Mesodermal cell (in vitro differentiated cells): Measurements from ENCODE around the gene QSOX1.

ENCODE experiments used
- H3K27ac ChIP-seq: 2 replicates; pipeline ENCODE4 v1.7.0; 2013; ENCODE audit warnings: mild to moderate bottlenecking, low read depth, low read length, moderate library complexity; ENCODE audit not compliant: severe bottlenecking
- H3K36me3 ChIP-seq: 2 replicates; pipeline ENCODE4 v1.7.1; 2013; ENCODE audit warnings: mild to moderate bottlenecking, low read length, moderate library complexity; ENCODE audit not compliant: control insufficient read depth, insufficient read depth
- H3K4me1 ChIP-seq: one replicate; pipeline ENCODE4 v1.7.1; 2013; ENCODE audit warnings: mild to moderate bottlenecking, low read length; ENCODE audit not compliant: insufficient read depth, control insufficient read depth, poor library complexity, severe bottlenecking
- H3K4me3 ChIP-seq: 2 replicates; pipeline ENCODE4 v1.7.0; 2013; ENCODE audit warnings: low read length, control low read depth, mild to moderate bottlenecking; ENCODE audit not compliant: insufficient read depth, poor library complexity, severe bottlenecking; ENCODE audit errors: extremely low read depth
- H3K9me3 ChIP-seq: 2 replicates; pipeline ENCODE4 v1.7.1; 2013; ENCODE audit warnings: mild to moderate bottlenecking, low read length, moderate library complexity; ENCODE audit not compliant: control insufficient read depth
- WGBS, 2 experiments: methylation state at CpG; one replicate each; pipeline ENCODE4 v1.1.5; 2013; ENCODE audit warnings: missing lambda C conversion rate in 2 of 2; ENCODE audit not compliant: insufficient coverage in 2 of 2; 5-methylcytosine and 5-hydroxymethylcytosine counted together

QSOX1 gene

DNA sequence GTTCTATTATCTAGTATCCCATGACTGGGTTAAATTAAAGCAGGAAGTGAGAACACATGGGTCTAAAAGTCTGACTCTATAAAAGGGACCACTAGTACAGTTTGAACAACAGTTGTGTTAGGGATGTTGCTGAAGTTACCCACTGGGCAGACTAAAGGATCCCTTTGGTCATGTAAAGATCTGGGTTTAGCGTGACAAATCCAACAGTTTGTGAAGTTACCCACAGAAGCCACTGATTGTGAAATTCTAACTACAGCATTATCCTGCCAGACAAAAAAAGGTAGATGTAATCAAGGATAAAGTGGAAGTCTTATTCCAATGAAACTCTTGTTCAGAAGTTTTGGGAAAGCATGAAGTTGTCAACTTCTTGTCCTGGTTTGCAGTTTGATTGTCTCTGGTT lies 5.7 kb downstream of the QSOX1 start:
- Histone ChIP-seq H3K4me1 (peaks cover 16% of the 10 kb centered on the region), H3K9me3 (no peaks in the 10 kb centered on the region), H3K36me3 (peaks cover 6% of the 10 kb centered on the region), H3K27ac (no peak overlapping the region), H3K4me3 (no peak overlapping the region)
- WGBS, 2 experiments = 100% methylated on average over 1 of the region's 1 CpG; no CpG with 5 or more reads in 1 of the 2 experiments

- WGBS, 2 experiments = 78 to 90% methylated on average over 1 of the region's 2 CpGs
Observed at GRCh38 chr1:180163041-180163440, 8.4 kb downstream of the QSOX1 start.

GRCh38 chr1:180165096-180165495 lies 10.4 kb downstream of the QSOX1 start:
- H3K9me3 ChIP-seq = no peaks in the 10 kb centered on the region
- peaks cover 2% of the 10 kb centered on the region for H3K4me1 ChIP-seq
- no peaks in the 10 kb centered on the region for H3K36me3 ChIP-seq
- no peak overlapping the region for H3K4me3 ChIP-seq
- H3K27ac ChIP-seq = no peak overlapping the region
- WGBS, 2 experiments = 94 to 100% methylated on average over 1 to 2 of the region's 2 CpGs

More at GRCh38 chr1:180163041-180163440, 8.4 kb downstream of the QSOX1 start:
- H3K4me1 ChIP-seq = peaks cover 2% of the 10 kb centered on the region
- H3K4me3 ChIP-seq = no peak overlapping the region
- no peaks in the 10 kb centered on the region for H3K9me3 ChIP-seq
- H3K36me3 ChIP-seq = peaks cover 6% of the 10 kb centered on the region
- no peak overlapping the region for H3K27ac ChIP-seq

GRCh38 chr1:180165509-180166435 lies 11.1 kb downstream of the QSOX1 start:
- WGBS, 2 experiments = 94 to 96% methylated on average over 10 to 11 of the region's 12 CpGs
- no peaks in the 10 kb centered on the region for H3K36me3 ChIP-seq
- no peaks in the 10 kb centered on the region for H3K9me3 ChIP-seq
- H3K27ac ChIP-seq = no peak overlapping the region
- peaks cover 2% of the 10 kb centered on the region for H3K4me1 ChIP-seq
- H3K4me3 ChIP-seq = no peak overlapping the region

GRCh38 chr1:180166436-180166800 lies 11.7 kb downstream of the QSOX1 start:
- H3K27ac ChIP-seq = no peak overlapping the region

DNA sequence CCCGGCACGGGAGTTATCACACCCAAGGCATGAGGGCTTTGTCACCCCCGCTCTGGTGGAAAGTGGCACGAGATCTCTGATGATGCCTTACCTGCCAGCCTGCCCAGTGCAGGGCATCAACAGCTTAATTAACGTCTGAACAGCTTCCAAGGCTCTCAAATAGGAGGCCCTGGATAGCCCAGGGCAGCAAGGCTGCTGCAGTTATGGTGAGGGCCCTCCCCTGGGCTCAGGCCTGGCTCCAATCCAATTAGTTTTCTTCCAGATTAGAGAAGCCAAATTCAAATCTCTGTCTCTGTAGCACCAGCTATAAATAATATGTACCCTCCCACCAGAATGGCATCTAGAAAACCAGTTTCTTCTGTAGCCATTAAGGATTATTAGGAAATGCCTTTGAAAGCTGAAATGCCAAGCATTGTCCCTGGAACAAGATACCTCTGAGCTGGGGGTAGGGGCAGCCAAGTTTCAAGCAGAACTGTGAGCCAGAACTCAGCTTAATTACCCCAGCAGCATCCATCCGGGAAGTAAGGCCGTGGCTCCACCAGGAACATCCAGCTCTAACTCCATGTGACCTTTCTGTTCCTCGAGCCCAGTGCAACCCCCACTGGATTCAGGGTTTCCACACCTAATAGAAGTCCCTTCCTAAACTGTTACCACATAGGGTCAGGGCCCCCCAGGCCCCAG lies 12.5 kb downstream of the QSOX1 start:
- Histone ChIP-seq H3K4me1 (peaks cover 2% of the 10 kb centered on the region), H3K27ac (no peak overlapping the region), H3K9me3 (no peaks in the 10 kb centered on the region), H3K4me3 (no peak overlapping the region), H3K36me3 (no peaks in the 10 kb centered on the region)
- WGBS, 2 experiments = 83% methylated on average over 6 to 8 of the region's 8 CpGs

More at GRCh38 chr1:180166436-180166800, 11.7 kb downstream of the QSOX1 start:
- H3K4me1 ChIP-seq = peaks cover 2% of the 10 kb centered on the region
- H3K4me3 ChIP-seq = no peak overlapping the region
- no peaks in the 10 kb centered on the region for H3K36me3 ChIP-seq
- no peaks in the 10 kb centered on the region for H3K9me3 ChIP-seq
- 95 to 100% methylated on average over 1 to 3 of the region's 5 CpGs for WGBS, 2 experiments

DNA sequence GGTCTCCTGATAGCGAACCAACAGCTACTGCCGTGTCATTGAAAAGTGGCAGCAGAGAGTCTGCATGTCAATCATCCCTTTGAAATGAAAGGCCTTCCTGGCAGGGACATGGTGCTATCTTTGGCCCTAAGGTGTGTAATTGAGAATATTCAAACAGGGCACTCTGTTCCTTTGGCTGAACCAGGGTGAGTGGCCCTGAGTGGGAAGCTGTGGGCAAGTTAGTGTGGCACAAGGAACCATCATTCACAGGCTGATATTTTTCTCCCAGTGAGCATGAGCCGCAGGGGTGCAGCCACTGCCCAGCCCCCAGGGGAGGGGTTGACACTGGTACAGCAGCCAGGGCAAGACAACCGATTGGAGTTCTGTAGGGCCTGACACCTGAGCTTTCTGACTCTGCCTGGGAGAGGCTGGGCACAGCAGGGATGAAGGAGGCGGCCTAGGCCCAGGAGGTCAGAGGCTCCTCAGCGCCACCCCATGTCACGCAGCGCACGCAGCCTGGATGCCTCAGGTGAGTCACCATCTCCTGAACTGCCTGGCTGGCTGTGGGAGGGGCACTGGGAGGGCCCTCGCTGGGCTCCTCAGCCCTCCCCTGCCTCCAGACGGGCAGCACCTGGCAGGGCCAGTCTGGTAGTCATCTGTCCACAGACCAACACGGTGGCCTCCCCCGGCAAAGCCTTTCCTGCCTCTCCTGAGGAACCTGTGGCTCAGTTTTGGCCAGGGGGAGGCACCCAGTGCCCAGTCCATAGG lies 13.2 kb downstream of the QSOX1 start:
- no peaks in the 10 kb centered on the region for H3K36me3 ChIP-seq
- H3K4me1 ChIP-seq = peaks cover 2% of the 10 kb centered on the region
- 72 to 77% methylated on average over 10 to 13 of the region's 13 CpGs for WGBS, 2 experiments
- H3K9me3 ChIP-seq = no peaks in the 10 kb centered on the region
- no peak overlapping the region for H3K27ac ChIP-seq
- H3K4me3 ChIP-seq = no peak overlapping the region

DNA sequence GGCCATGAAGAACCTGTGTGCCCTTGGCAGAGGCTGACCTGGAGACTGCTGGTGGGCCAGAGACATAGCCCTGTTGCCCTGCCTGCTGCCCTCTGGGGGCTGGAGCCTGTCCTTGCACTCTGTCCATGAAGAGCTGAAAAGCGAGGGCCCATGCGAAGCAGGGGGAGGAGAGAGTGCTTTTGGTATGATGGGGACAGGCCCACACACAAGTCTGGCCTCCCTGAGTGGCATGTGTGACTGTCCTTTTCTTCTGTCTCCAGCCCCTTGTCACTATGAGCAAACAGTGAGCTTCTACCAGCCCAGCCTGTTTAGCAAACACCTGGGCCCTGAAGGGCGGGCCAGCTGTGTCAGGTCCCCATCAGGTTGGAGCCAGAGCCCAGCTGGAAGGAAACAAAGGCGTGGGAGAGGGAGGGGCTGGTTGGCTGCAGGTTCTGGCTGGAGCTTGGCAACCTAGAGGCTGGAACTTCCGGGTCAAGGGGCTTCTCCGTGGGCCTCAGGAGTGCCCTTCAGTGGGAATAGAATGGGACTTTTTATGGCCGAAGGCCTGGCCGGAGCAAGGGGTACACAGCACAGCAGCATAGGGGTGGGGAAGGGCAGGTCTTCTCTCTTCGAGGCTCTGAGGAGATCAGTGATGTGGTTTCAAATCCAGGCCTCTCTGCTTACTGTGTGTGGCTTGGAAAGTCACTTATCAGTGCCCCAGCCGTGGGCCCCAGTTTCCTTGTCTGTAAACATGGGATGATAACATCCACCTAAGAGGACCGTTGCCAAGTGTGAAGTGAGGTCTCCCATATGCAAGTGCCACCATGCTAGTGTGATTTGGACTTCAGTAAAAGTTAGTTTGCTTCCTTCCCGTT lies 14.3 kb downstream of the QSOX1 start:
- 89 to 92% methylated on average over 9 to 12 of the region's 12 CpGs for WGBS, 2 experiments
- Histone ChIP-seq H3K9me3 (no peaks in the 10 kb centered on the region), H3K27ac (no peak overlapping the region), H3K4me3 (no peak overlapping the region), H3K4me1 (peaks cover 2% of the 10 kb centered on the region), H3K36me3 (no peaks in the 10 kb centered on the region)

DNA sequence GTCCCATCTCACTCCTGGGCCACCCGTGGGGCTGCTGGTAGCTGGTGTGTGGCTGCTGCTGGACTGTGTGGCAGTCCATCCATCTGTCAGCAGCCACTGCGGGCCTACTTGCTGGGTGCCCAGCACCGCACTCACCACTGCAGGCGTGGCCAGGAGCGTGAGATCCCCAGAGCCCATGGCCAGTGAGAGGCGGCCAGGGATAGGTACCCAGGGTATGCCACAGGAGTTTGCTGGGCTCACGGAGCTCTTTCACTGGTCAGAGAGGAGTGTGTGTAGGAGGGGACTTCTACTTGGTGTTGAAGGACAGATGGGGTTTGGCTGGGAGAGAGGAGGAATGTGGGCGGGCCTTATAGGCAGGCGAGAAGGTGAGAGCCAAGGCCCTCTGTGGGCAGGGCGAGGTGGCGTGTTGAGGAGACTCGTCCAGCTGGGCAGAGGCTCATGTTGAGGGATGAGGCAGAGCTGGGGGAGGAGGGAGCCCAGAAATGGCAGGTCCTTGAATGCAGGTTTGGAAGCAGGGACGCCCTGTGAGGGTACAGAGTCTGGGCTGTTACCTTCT lies 15.0 kb downstream of the QSOX1 start:
- Histone ChIP-seq H3K9me3 (no peaks in the 10 kb centered on the region), H3K4me1 (peaks cover 2% of the 10 kb centered on the region), H3K4me3 (no peak overlapping the region), H3K36me3 (no peaks in the 10 kb centered on the region), H3K27ac (no peak overlapping the region)
- 84 to 90% methylated on average over 12 to 13 of the region's 13 CpGs for WGBS, 2 experiments
